ENCODE data around the gene FLRT3.

The FLRT3 gene

DNA sequence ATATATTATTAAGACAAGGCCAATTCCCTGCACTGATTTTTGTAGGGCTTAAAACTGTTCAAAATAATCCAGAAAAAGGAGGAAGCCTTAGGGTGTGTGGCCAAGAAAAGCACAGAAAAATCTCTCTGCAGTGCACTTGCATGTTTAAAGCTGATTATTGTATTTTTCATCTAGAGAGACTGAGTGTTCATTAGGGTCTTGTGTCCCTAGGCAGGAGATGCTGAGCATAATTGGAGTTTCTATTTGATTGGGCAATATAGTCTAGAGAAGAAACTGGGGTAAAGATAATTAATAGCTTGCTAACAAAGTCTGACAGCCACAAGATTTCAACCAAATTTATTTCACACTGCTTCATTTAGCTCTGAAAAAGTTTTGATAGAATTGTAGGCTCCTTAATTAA, 2.4 kb downstream of the FLRT3 start:
- no peak for DNase-seq
- no peaks in the 10 kb centered on the region for H3K79me2 ChIP-seq (ENCODE audit: control insufficient read depth, insufficient read depth, low read length, poor library complexity)
- no peak overlapping the region for H4K91ac ChIP-seq (ENCODE audit: low read depth, low read length)
- no peaks in the 10 kb centered on the region for H3K4me1 ChIP-seq (ENCODE audit: control insufficient read depth in 1 of 2, insufficient read depth in 2 of 2, low read length in 2 of 2)
- H3K9ac ChIP-seq (ENCODE audit: low read length), result no peak overlapping the region
- H2BK12ac ChIP-seq (ENCODE audit: low read length), result no peak overlapping the region
- no peak overlapping the region for H2BK5ac ChIP-seq (ENCODE audit: low read depth, low read length, poor library complexity)
- no peaks in the 10 kb centered on the region for H3K79me1 ChIP-seq (ENCODE audit: low read length)
- H3K4ac ChIP-seq (ENCODE audit: low read depth, low read length), result no peak overlapping the region
- no peak overlapping the region for H2BK120ac ChIP-seq (ENCODE audit: insufficient read depth, low read length, poor library complexity)
- H3K18ac ChIP-seq (ENCODE audit: low read length), result no peak overlapping the region
- H3K4me2 ChIP-seq (ENCODE audit: low read length), result peak overlapping the region; percentile 52
- no peaks in the 10 kb centered on the region for H3K27me3 ChIP-seq (ENCODE audit: insufficient read depth, low read length)
- H3K9me3 ChIP-seq (ENCODE audit: insufficient read depth, low read depth, low read length), result no peaks in the 10 kb centered on the region
- H2AK5ac ChIP-seq (ENCODE audit: low read length), result no peak overlapping the region
- H3K27ac ChIP-seq (ENCODE audit: low read depth, low read length), result no peak overlapping the region
- H3K23ac ChIP-seq (ENCODE audit: low read length), result no peak overlapping the region
- H3K4me3 ChIP-seq (ENCODE audit: low read depth, low read length), result no peak overlapping the region
- H3K36me3 ChIP-seq (ENCODE audit: control insufficient read depth in 1 of 2, insufficient read depth in 2 of 2, low read length in 2 of 2), result no peaks in the 10 kb centered on the region
- H3K14ac ChIP-seq (ENCODE audit: low read length), result no peak overlapping the region
- no peak overlapping the region for H4K12ac ChIP-seq (ENCODE audit: low read depth, low read length)
- no peak overlapping the region for H2AFZ ChIP-seq (ENCODE audit: insufficient read depth, low read length, poor library complexity)
- H4K8ac ChIP-seq (ENCODE audit: low read depth, low read length), result no peak overlapping the region

DNA sequence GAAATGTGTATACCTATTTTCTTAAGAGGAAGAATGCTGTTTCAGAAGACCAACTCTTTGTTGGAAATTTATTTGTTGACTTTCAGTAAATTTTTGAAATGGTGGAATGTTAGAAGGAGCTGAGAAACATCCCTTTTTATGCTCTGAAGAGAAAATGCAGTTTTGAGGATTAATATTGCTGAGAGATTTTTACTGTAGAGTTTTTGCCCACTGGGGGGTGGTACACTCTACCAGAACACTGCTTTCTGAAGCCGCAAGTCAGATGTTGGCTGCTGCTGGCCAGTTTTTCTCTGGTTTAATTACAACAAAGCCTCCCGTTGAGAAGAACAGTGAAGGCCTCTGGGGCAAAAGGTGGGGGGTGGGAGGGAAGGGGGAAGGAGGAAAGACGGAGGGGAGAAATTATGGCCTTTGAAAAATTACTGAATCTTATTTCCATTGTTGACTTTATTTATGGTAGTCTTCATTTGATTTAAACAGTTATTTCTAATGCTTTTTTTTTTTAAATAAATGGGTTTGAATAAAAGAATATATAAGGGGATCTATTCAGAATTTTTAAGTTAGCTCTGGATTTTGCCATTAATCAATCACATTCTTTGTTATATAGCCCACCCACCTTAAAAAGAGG, 3.0 kb downstream of the FLRT3 start:
- Histone ChIP-seq H2BK12ac (ENCODE audit: low read length) (no peak overlapping the region), H4K8ac (ENCODE audit: low read depth, low read length) (no peak overlapping the region), H3K23ac (ENCODE audit: low read length) (no peak overlapping the region)

DNA sequence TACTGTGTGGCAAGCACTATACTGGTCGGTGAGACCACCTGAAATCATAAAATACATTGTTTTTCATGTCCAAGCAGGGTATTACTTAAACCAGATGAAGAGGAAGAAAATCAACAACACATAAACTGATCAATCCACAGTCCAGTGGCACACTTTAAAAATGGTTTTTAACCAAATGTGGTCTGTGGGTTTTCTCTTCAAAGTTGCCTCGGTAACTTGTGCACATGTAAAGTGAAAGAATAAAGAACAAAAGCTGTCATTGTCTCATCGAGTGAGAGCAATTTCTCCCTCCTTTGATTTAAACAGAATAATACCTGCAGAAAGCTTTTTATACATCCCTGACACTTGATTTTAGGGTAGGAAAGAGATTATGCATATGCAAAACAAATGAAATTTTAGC, 3.7 kb downstream of the FLRT3 start:
- WGBS (ENCODE audit: extremely low coverage, insufficient coverage, insufficient read length), result no CpG with 5 or more reads among the region's 3 CpGs
- H3K27ac ChIP-seq (ENCODE audit: low read depth, low read length), result no peak overlapping the region
- no peak overlapping the region for H2BK5ac ChIP-seq (ENCODE audit: low read depth, low read length, poor library complexity)
- H3K4me1 ChIP-seq (ENCODE audit: control insufficient read depth in 1 of 2, insufficient read depth in 2 of 2, low read length in 2 of 2), result no peaks in the 10 kb centered on the region
- no peak overlapping the region for H4K8ac ChIP-seq (ENCODE audit: low read depth, low read length)
- H3K79me2 ChIP-seq (ENCODE audit: control insufficient read depth, insufficient read depth, low read length, poor library complexity), result no peaks in the 10 kb centered on the region
- no peak overlapping the region for H3K4me3 ChIP-seq (ENCODE audit: low read depth, low read length)
- H3K4ac ChIP-seq (ENCODE audit: low read depth, low read length), result no peak overlapping the region
- no peak overlapping the region for H4K91ac ChIP-seq (ENCODE audit: low read depth, low read length)
- no peaks in the 10 kb centered on the region for H3K27me3 ChIP-seq (ENCODE audit: insufficient read depth, low read length)
- no peak overlapping the region for H3K18ac ChIP-seq (ENCODE audit: low read length)
- no peaks in the 10 kb centered on the region for H3K9me3 ChIP-seq (ENCODE audit: insufficient read depth, low read depth, low read length)
- no peak overlapping the region for H3K23ac ChIP-seq (ENCODE audit: low read length)
- no peak overlapping the region for H2AK5ac ChIP-seq (ENCODE audit: low read length)
- H3K14ac ChIP-seq (ENCODE audit: low read length), result no peak overlapping the region
- H4K12ac ChIP-seq (ENCODE audit: low read depth, low read length), result no peak overlapping the region
- H2BK12ac ChIP-seq (ENCODE audit: low read length), result no peak overlapping the region
- H2BK120ac ChIP-seq (ENCODE audit: insufficient read depth, low read length, poor library complexity), result no peak overlapping the region
- H3K4me2 ChIP-seq (ENCODE audit: low read length), result peak overlapping the region; percentile 10
- H3K79me1 ChIP-seq (ENCODE audit: low read length), result no peaks in the 10 kb centered on the region
- H2AFZ ChIP-seq (ENCODE audit: insufficient read depth, low read length, poor library complexity), result no peak overlapping the region
- H3K36me3 ChIP-seq (ENCODE audit: control insufficient read depth in 1 of 2, insufficient read depth in 2 of 2, low read length in 2 of 2), result no peaks in the 10 kb centered on the region
- DNase-seq, result no peak
- H3K9ac ChIP-seq (ENCODE audit: low read length), result no peak overlapping the region

More for the DNA sequence above, 3.0 kb downstream of the FLRT3 start:
- peak in 1 of 2 donors; percentile 30 for DNase-seq
- Histone ChIP-seq H3K79me2 (ENCODE audit: control insufficient read depth, insufficient read depth, low read length, poor library complexity) (no peaks in the 10 kb centered on the region), H2AK5ac (ENCODE audit: low read length) (no peak overlapping the region), H3K4me1 (ENCODE audit: control insufficient read depth in 1 of 2, insufficient read depth in 2 of 2, low read length in 2 of 2) (no peaks in the 10 kb centered on the region), H3K4ac (ENCODE audit: low read depth, low read length) (no peak overlapping the region), H2BK5ac (ENCODE audit: low read depth, low read length, poor library complexity) (no peak overlapping the region), H2BK120ac (ENCODE audit: insufficient read depth, low read length, poor library complexity) (no peak overlapping the region), H2AFZ (ENCODE audit: insufficient read depth, low read length, poor library complexity) (no peak overlapping the region), H3K27me3 (ENCODE audit: insufficient read depth, low read length) (no peaks in the 10 kb centered on the region), H3K4me3 (ENCODE audit: low read depth, low read length) (no peak overlapping the region), H4K91ac (ENCODE audit: low read depth, low read length) (no peak overlapping the region), H3K27ac (ENCODE audit: low read depth, low read length) (no peak overlapping the region), H3K4me2 (ENCODE audit: low read length) (no peak overlapping the region), H3K14ac (ENCODE audit: low read length) (no peak overlapping the region), H3K79me1 (ENCODE audit: low read length) (no peaks in the 10 kb centered on the region), H3K9me3 (ENCODE audit: insufficient read depth, low read depth, low read length) (no peaks in the 10 kb centered on the region), H3K36me3 (ENCODE audit: control insufficient read depth in 1 of 2, insufficient read depth in 2 of 2, low read length in 2 of 2) (no peaks in the 10 kb centered on the region), H3K9ac (ENCODE audit: low read length) (no peak overlapping the region), H3K18ac (ENCODE audit: low read length) (no peak overlapping the region), H4K12ac (ENCODE audit: low read depth, low read length) (no peak overlapping the region)
- whole genome bisulfite sequencing (ENCODE audit: extremely low coverage, insufficient coverage, insufficient read length), result no CpG with 5 or more reads among the region's 3 CpGs

DNA sequence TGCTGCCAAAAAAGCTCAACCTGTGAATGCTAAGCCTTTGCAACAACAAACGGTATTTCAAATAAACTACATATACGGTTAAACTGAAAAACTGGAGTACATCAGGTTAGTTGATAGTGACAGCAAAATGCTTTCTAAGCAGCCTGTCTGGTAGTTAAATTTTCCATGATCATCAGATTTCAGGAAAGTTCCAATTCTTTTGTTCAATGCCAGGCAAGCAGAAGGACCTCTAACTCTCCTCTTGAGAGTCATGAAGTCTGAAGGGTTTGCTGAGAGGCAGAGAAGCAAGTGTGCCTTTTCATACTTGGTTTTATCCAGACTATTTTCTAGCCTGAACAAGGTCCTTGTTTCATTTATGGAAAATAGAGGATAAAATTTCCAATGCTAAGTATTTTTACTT, 4.5 kb downstream of the FLRT3 start:
- Histone ChIP-seq H2AFZ (ENCODE audit: insufficient read depth, low read length, poor library complexity) (no peak overlapping the region), H3K14ac (ENCODE audit: low read length) (no peak overlapping the region), H3K4me2 (ENCODE audit: low read length) (peak overlapping the region; percentile 23), H3K18ac (ENCODE audit: low read length) (no peak overlapping the region), H4K8ac (ENCODE audit: low read depth, low read length) (no peak overlapping the region), H3K79me1 (ENCODE audit: low read length) (no peaks in the 10 kb centered on the region), H4K91ac (ENCODE audit: low read depth, low read length) (no peak overlapping the region), H4K12ac (ENCODE audit: low read depth, low read length) (no peak overlapping the region), H3K27ac (ENCODE audit: low read depth, low read length) (no peak overlapping the region), H2AK5ac (ENCODE audit: low read length) (no peak overlapping the region), H2BK120ac (ENCODE audit: insufficient read depth, low read length, poor library complexity) (no peak overlapping the region), H3K4me3 (ENCODE audit: low read depth, low read length) (no peak overlapping the region), H3K23ac (ENCODE audit: low read length) (no peak overlapping the region), H2BK12ac (ENCODE audit: low read length) (no peak overlapping the region), H3K36me3 (ENCODE audit: control insufficient read depth in 1 of 2, insufficient read depth in 2 of 2, low read length in 2 of 2) (no peaks in the 10 kb centered on the region), H3K4ac (ENCODE audit: low read depth, low read length) (no peak overlapping the region), H3K27me3 (ENCODE audit: insufficient read depth, low read length) (no peaks in the 10 kb centered on the region), H3K9ac (ENCODE audit: low read length) (no peak overlapping the region), H2BK5ac (ENCODE audit: low read depth, low read length, poor library complexity) (no peak overlapping the region), H3K79me2 (ENCODE audit: control insufficient read depth, insufficient read depth, low read length, poor library complexity) (no peaks in the 10 kb centered on the region), H3K4me1 (ENCODE audit: control insufficient read depth in 1 of 2, insufficient read depth in 2 of 2, low read length in 2 of 2) (no peaks in the 10 kb centered on the region), H3K9me3 (ENCODE audit: insufficient read depth, low read depth, low read length) (no peaks in the 10 kb centered on the region)
- no peak for DNase-seq
- no CpG with 5 or more reads among the region's 2 CpGs for WGBS (ENCODE audit: extremely low coverage, insufficient coverage, insufficient read length)
